GM19025 (cell line): Measurements from ENCODE around the gene CARD18.

Experiments
- ATAC-seq: cut with Tn5 transposase; IDR thresholded peaks from one replicate; pipeline ENCODE4 v1.9.1; 2021; ENCODE audit warnings: mild to moderate bottlenecking, low read depth, moderate library complexity; ENCODE audit not compliant: unreplicated experiment

Gene CARD18

DNA sequence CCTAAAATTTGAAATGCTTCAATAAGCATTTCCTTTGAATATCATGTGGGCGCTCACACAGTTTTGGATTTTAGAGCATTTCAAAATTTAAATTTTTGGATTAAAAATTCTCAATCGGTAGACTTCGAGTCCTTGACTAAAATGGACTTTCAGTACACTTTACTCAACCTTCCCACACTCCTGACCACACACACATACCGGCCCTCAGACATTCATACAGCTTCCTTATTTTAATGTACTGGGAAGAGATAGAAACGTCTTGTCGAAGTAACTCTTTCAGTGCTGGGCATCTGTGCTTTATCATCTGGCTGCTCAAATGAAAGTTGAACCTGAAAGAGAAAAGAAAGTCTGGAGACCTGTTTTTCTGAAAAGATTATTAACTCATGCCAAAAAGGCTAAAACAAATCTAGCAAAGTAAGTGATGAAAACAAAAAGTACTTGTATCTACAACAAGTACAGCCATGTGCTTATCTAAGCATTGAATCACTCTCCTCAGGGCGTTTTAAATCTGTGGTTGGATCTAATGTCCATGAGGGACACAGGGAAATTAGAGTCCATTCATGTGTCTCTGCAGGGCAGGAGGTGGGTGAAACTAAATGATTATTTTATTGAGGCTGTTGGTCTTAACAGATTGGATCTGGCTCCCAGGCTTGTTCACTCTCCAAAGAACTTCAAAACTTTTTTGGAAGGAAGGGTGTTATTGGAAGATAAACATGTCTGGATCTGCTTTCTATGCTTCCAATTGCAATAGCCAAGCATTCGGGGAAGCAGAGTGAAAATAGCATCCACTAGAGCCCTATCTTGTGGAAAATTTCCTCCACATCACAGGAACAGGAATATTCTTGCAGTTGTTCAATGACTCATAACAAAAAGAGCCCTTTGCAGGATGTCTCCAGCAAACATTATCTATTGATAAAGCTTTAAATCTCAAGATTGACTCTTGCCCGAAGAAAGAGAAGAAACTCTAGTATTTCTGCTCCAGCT lies 47.0 kb downstream of the CARD18 start:
- ATAC-seq: no peak
